ENCODE measurements around the gene ATP10D.

- TF ChIP-seq POLR2A (IDR thresholded peaks at IDR 0.05; ENCODE audit: extremely low read depth, insufficient read length) (no peak), CTCF (IDR thresholded peaks at IDR 0.05; ENCODE audit: low read depth, low read length) (no peak), MYC (IDR thresholded peaks at IDR 0.05; ENCODE audit: low read depth, low read length) (no peak)
Measured at GRCh38 chr4:47478804-47479203, 6.3 kb upstream of the ATP10D start.

All from NB4 (cell line).